ENCODE results near the gene AGAP1. TPM values are rescaled to one million over a fixed set of nuclear protein-coding genes. Genes with fewer than 3 reads are reported as not detected.

AGAP1 gene
- total RNA-seq, 1 experiment from 2014 or later: 25.8 TPM

- no peak overlapping the region for H2BK20ac ChIP-seq (ENCODE audit: low read depth, low read length, poor library complexity, severe bottlenecking)
- H3K56ac ChIP-seq (ENCODE audit: insufficient read length, low read depth, low read length): no peak overlapping the region
- no peak overlapping the region for H3K23ac ChIP-seq (ENCODE audit: insufficient read length, low read depth, low read length)
- no peak overlapping the region for H4K8ac ChIP-seq (replicated peaks; ENCODE audit: insufficient read length, low read depth, low read length)
- no peak overlapping the region for H2BK5ac ChIP-seq (ENCODE audit: insufficient read length, low read length)
- H3K79me1 ChIP-seq (ENCODE audit: insufficient read depth, low read depth, low read length, poor library complexity, severe bottlenecking): no peaks in the 10 kb centered on the region
- no peak overlapping the region for H2AK5ac ChIP-seq (ENCODE audit: insufficient read length, low read length)
- no peak for TF ChIP-seq CTCF (conservative IDR thresholded peaks at IDR 0.05)
- H3K27me3 Mint-ChIP-seq (ENCODE audit: low read depth): no peaks in the 10 kb centered on the region
- no peak overlapping the region for H3T11ph ChIP-seq (ENCODE audit: low read length)
- DNase-seq: peak; percentile 11
- 0 out of 7 replicates have a peak, but pooled peaks cover 0 to 2% (median 0%) of the 10 kb centered on the region in 3 experiments for H3K36me3 Mint-ChIP-seq (ENCODE audit: insufficient read depth in 1 of 3, low read depth in 3 of 3)
- H4K91ac ChIP-seq (ENCODE audit: insufficient read length, low read depth, low read length): no peak overlapping the region
- H2BK15ac ChIP-seq (ENCODE audit: low read depth, low read length): no peak overlapping the region
- H2AFZ ChIP-seq (ENCODE audit: low read length): no peak overlapping the region
- no peak overlapping the region for H3K4ac ChIP-seq (ENCODE audit: low read depth, low read length)
- H3K14ac ChIP-seq (ENCODE audit: insufficient read depth, low read length): no peak overlapping the region; the same call in 1 of the 2 replicates
- no peaks in the 10 kb centered on the region for H3K9me3 ChIP-seq (ENCODE audit: control insufficient read depth, low read depth, low read length)
- no peak overlapping the region for H3K27ac ChIP-seq (ENCODE audit: insufficient read length, low read depth, low read length)
- H3K4me3 Mint-ChIP-seq: no peak overlapping the region
- no CpG with 5 or more reads among the region's 13 CpGs for WGBS (ENCODE audit: extremely low coverage, insufficient read length, low lambda C conversion rate)
- no peak overlapping the region for H2BK12ac ChIP-seq (ENCODE audit: insufficient read length, low read depth, low read length)
- no peak overlapping the region for H4K5ac ChIP-seq (ENCODE audit: insufficient read length, low read depth, low read length)
- H4K20me1 ChIP-seq (ENCODE audit: control insufficient read depth, insufficient read depth, insufficient read length): no peaks in the 10 kb centered on the region
- H3K9ac ChIP-seq (ENCODE audit: extremely low read depth, insufficient read length, low read length): no peak overlapping the region
- no peak overlapping the region for H3K18ac ChIP-seq (ENCODE audit: insufficient read length, low read depth, low read length)
- H3K79me2 ChIP-seq (ENCODE audit: insufficient read depth, low read length): no peaks in the 10 kb centered on the region; the same call in 1 of the 2 replicates
- peaks cover 4 to 6% of the 10 kb centered on the region in 2 experiments for H3K4me1 Mint-ChIP-seq
- no peak overlapping the region for H2BK120ac ChIP-seq (ENCODE audit: low read depth, low read length, poor library complexity, severe bottlenecking)
- H3K4me1 ChIP-seq (ENCODE audit: insufficient read depth, low read length): no peaks in the 10 kb centered on the region
- H3K9me3 Mint-ChIP-seq: no peaks in the 10 kb centered on the region
- no peaks in the 10 kb centered on the region for H3K27me3 ChIP-seq (ENCODE audit: insufficient read depth, low read length)
- no peak overlapping the region for H3K4me2 ChIP-seq (ENCODE audit: insufficient read depth, insufficient read length, low read length)
- H3K23me2 ChIP-seq (ENCODE audit: insufficient read length, low read depth, low read length, poor library complexity, severe bottlenecking): no peaks in the 10 kb centered on the region
- H3K27ac Mint-ChIP-seq: peak overlapping the region in 2 of 3 experiments; percentile 17 to 46; a peak in 2 of 7 replicates
Observed at GRCh38 chr2:235842941-235843340, 349.1 kb downstream of the AGAP1 start.

Measured in H9 (cell line).